Measurements from ENCODE around the gene ZNF785. TPM values are rescaled to one million over a fixed set of nuclear protein-coding genes. Genes with fewer than 3 reads are reported as not detected.

Gene ZNF785
- total and polyA plus RNA-seq, 7 experiments from 2014 or later = 2.6 to 37.1 (median 15.6) TPM

GRCh38 chr16:30604316-30604947, 18.9 kb upstream of the ZNF785 start:
- H3K4me1 Mint-ChIP-seq = peaks cover 5 to 19% (median 16%) of the 10 kb centered on the region in 7 donors
- DNase-seq (no peak), ATAC-seq (no peak)
- H3K27ac Mint-ChIP-seq = no peak overlapping the region
- Histone ChIP-seq H3K27me3 (ENCODE audit: control insufficient read depth in 2 of 2, insufficient read depth in 2 of 2, low read length in 2 of 2) (no peaks in the 10 kb centered on the region), H3K4me1 (ENCODE audit: control insufficient read depth in 2 of 2, insufficient read depth in 2 of 2, low read length in 2 of 2) (peaks cover 8 to 9% of the 10 kb centered on the region in 2 donors), H3K36me3 (ENCODE audit: control insufficient read depth in 2 of 3, insufficient read depth in 3 of 3, low read length in 3 of 3) (peaks cover 0 to 54% (median 7%) of the 10 kb centered on the region in 3 experiments), H3K27ac (ENCODE audit: low read depth, low read length) (no peak overlapping the region), H3K4me3 (ENCODE audit: low read length) (no peak overlapping the region), H3K9me3 (ENCODE audit: control insufficient read depth in 2 of 3, low read length in 3 of 3) (no peaks in the 10 kb centered on the region)
- CTCF ChIA-PET = interaction anchor here (1.2 kb wide), 1 partner anchor 146 kb away, joined by 3 read pairs; no protein-coding TSS in a partner anchor
- H3K27me3 Mint-ChIP-seq = no peaks in the 10 kb centered on the region
- intact Hi-C loops (cut with micrococcal nuclease) = no loop called here
- POLR2A ChIA-PET = interaction anchor here (0.7 to 0.8 kb wide), 2 partner anchors 16 to 43 kb away, joined by 3 to 4 read pairs; no protein-coding TSS in a partner anchor
- H3K4me3 Mint-ChIP-seq = no peak overlapping the region
- H3K36me3 Mint-ChIP-seq = peaks cover 4 to 28% (median 11%) of the 10 kb centered on the region in 5 donors
- no peaks in the 10 kb centered on the region for H3K9me3 Mint-ChIP-seq

- H3K4me3 Mint-ChIP-seq = no peak overlapping the region
- Histone ChIP-seq H3K9me3 (ENCODE audit: control insufficient read depth in 2 of 3, low read length in 3 of 3) (no peaks in the 10 kb centered on the region), H3K27me3 (ENCODE audit: control insufficient read depth in 2 of 2, insufficient read depth in 2 of 2, low read length in 2 of 2) (no peaks in the 10 kb centered on the region), H3K4me1 (ENCODE audit: control insufficient read depth in 2 of 2, insufficient read depth in 2 of 2, low read length in 2 of 2) (peaks cover 4% of the 10 kb centered on the region in 2 donors), H3K4me3 (ENCODE audit: low read length) (no peak overlapping the region), H3K27ac (ENCODE audit: low read depth, low read length) (no peak overlapping the region), H3K36me3 (ENCODE audit: control insufficient read depth in 2 of 3, insufficient read depth in 3 of 3, low read length in 3 of 3) (peaks cover 0 to 54% (median 7%) of the 10 kb centered on the region in 3 experiments)
- CTCF ChIA-PET = interaction anchor here (1.2 kb wide), 1 partner anchor 145 kb away, joined by 3 read pairs; no protein-coding TSS in a partner anchor
- intact Hi-C loops (cut with micrococcal nuclease) = no loop called here
- H3K36me3 Mint-ChIP-seq = peaks cover 4 to 28% (median 11%) of the 10 kb centered on the region in 5 donors
- H3K27me3 Mint-ChIP-seq = no peaks in the 10 kb centered on the region
- ATAC-seq (no peak), DNase-seq (no peak)
- H3K4me1 Mint-ChIP-seq = peaks cover 2 to 15% (median 12%) of the 10 kb centered on the region in 7 donors
- no peaks in the 10 kb centered on the region for H3K9me3 Mint-ChIP-seq
- H3K27ac Mint-ChIP-seq = no peak overlapping the region
- POLR2A ChIA-PET = interaction anchor here (0.8 to 1.4 kb wide), 2 partner anchors 9 to 43 kb away, joined by 3 to 4 read pairs; no protein-coding TSS in a partner anchor
Measured at GRCh38 chr16:30603945-30604315, 18.4 kb upstream of the ZNF785 start.

DNA sequence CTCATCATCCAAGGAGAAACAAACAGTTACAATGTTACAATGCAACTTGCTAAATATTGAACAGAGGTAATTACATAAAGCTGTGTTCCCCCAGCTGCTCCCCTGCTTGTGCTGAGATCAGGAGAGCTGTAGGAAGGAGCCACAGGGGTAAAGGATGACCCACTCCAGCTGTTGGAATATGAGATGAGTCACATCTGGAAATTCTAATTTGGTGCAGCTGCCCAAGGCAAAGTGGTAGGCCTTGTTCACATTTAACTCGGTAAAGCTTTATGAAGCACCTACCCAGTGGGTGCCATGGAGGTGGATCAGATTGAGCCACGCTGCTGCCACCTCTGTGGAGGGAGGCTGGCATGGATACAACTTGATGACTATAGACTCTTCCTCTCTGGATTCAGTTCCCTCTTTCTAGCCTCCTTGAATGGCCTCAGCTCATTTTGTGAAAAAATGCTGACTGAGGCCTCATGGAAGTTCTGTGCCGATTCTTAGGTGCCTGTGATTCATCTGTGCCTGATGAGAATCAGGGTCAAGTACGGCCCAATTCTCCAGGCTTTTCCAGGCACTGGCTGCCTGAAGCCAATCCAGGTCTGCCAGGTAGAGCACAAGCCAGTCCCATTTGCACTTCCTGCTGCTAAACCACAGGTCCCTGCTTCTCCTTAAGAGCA, 17.2 kb upstream of the ZNF785 start:
- no peaks in the 10 kb centered on the region for H3K4me1 ChIP-seq (ENCODE audit: control insufficient read depth in 2 of 2, insufficient read depth in 2 of 2, low read length in 2 of 2)
- no peak overlapping the region for H3K27ac Mint-ChIP-seq
- ChIA-PET POLR2A (interaction anchor here (0.5 to 1.4 kb wide), 5 partner anchors 10 to 87 kb away, joined by 3 to 4 read pairs (median 3); partner anchors contain the start of gene ZNF688), CTCF (interaction anchor here (0.6 to 1.3 kb wide), 2 partner anchors 9 to 32 kb away, joined by 3 to 4 read pairs; no protein-coding TSS in a partner anchor)
- H3K36me3 ChIP-seq (ENCODE audit: control insufficient read depth in 2 of 3, insufficient read depth in 3 of 3, low read length in 3 of 3) = peaks cover 0 to 48% (median 7%) of the 10 kb centered on the region in 3 experiments
- no peaks in the 10 kb centered on the region for H3K27me3 Mint-ChIP-seq
- no peaks in the 10 kb centered on the region for H3K9me3 ChIP-seq (ENCODE audit: control insufficient read depth in 2 of 3, low read length in 3 of 3)
- H3K27ac ChIP-seq (ENCODE audit: low read depth, low read length) = no peak overlapping the region
- H3K27me3 ChIP-seq (ENCODE audit: control insufficient read depth in 2 of 2, insufficient read depth in 2 of 2, low read length in 2 of 2) = no peaks in the 10 kb centered on the region
- no peak overlapping the region for H3K4me3 Mint-ChIP-seq
- no peak for DNase-seq
- H3K36me3 Mint-ChIP-seq = peaks cover 4 to 28% (median 11%) of the 10 kb centered on the region in 5 donors
- peaks cover 0 to 15% (median 11%) of the 10 kb centered on the region in 7 donors for H3K4me1 Mint-ChIP-seq
- peak; percentile 49 for ATAC-seq
- no peak overlapping the region for H3K4me3 ChIP-seq (ENCODE audit: low read length)
- H3K9me3 Mint-ChIP-seq = no peaks in the 10 kb centered on the region
- intact Hi-C loops (cut with micrococcal nuclease) = no loop called here

DNA sequence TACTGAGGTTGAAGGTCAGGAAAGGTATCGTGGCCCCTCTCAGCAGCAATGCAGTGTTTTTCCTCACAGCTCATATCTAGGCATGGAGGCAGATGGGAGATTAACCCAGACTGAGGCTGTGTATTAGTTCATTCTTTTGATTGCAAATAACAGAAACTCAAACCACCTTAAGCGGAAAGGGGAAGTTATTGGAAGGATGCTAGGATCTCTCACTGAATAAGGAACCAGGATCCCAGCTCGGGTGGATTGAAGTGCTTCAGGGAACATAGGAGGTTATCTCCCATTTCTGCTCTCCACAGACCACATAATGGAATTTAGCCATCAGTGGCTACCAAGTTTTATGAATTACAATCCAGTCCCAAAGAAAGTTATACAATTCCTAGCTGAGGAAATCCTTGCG, 16.5 kb upstream of the ZNF785 start:
- H3K27ac Mint-ChIP-seq = peak overlapping the region in 2 of 9 donors; percentile 10 to 55

DNA sequence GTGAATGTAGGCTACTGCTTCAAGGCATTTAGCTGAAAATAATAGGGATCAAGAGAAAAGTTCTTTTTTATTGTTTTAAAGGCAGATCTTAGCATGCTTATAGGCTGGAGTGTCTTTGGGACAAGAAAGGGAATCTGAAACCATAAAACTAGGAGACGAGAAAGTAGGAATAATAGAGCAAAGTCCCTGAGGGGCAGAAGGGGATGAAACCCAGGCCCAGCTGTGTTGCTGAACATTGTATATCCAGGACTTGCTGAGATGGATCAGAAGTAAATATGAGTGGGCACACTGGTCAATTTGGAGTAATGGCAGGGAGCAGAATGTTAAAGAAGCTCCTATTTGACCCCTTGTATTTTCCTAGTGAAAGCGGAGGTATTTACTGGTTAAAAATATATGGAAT, 15.4 kb upstream of the ZNF785 start:
- Mint-ChIP-seq H3K9me3 (no peaks in the 10 kb centered on the region), H3K27me3 (no peaks in the 10 kb centered on the region), H3K4me3 (no peak overlapping the region), H3K27ac (no peak overlapping the region), H3K4me1 (peaks cover 0 to 11% (median 4%) of the 10 kb centered on the region in 7 donors), H3K36me3 (peaks cover 0 to 24% (median 6%) of the 10 kb centered on the region in 5 donors)
- ATAC-seq (no peak), DNase-seq (no peak)
- H3K27ac ChIP-seq (ENCODE audit: low read depth, low read length) = no peak overlapping the region
- H3K27me3 ChIP-seq (ENCODE audit: control insufficient read depth in 2 of 2, insufficient read depth in 2 of 2, low read length in 2 of 2) = no peaks in the 10 kb centered on the region
- intact Hi-C loops (cut with micrococcal nuclease) = no loop called here
- ChIA-PET CTCF (interaction anchor here (1.0 kb wide), 1 partner anchor 171 kb away, joined by 3 read pairs; the partner anchor contains the start of gene DCTPP1), POLR2A (interaction anchor here (0.8 to 2.0 kb wide), 3 partner anchors 10 to 29 kb away, joined by 3 to 7 read pairs (median 3); partner anchors contain the start of gene ZNF688)
- H3K4me1 ChIP-seq (ENCODE audit: control insufficient read depth in 2 of 2, insufficient read depth in 2 of 2, low read length in 2 of 2) = no peaks in the 10 kb centered on the region
- H3K4me3 ChIP-seq (ENCODE audit: low read length) = no peak overlapping the region
- H3K36me3 ChIP-seq (ENCODE audit: control insufficient read depth in 2 of 3, insufficient read depth in 3 of 3, low read length in 3 of 3) = peaks cover 0 to 36% (median 7%) of the 10 kb centered on the region in 3 experiments
- no peaks in the 10 kb centered on the region for H3K9me3 ChIP-seq (ENCODE audit: control insufficient read depth in 2 of 3, low read length in 3 of 3)

More for the DNA sequence above, 16.5 kb upstream of the ZNF785 start:
- H3K27ac ChIP-seq (ENCODE audit: low read depth, low read length) = no peak overlapping the region
- no peaks in the 10 kb centered on the region for H3K4me1 ChIP-seq (ENCODE audit: control insufficient read depth in 2 of 2, insufficient read depth in 2 of 2, low read length in 2 of 2)
- H3K27me3 Mint-ChIP-seq = no peaks in the 10 kb centered on the region
- H3K27me3 ChIP-seq (ENCODE audit: control insufficient read depth in 2 of 2, insufficient read depth in 2 of 2, low read length in 2 of 2) = no peaks in the 10 kb centered on the region
- H3K36me3 Mint-ChIP-seq = peaks cover 4 to 28% (median 11%) of the 10 kb centered on the region in 5 donors
- no peak overlapping the region for H3K4me3 ChIP-seq (ENCODE audit: low read length)
- peaks cover 0 to 42% (median 7%) of the 10 kb centered on the region in 3 experiments for H3K36me3 ChIP-seq (ENCODE audit: control insufficient read depth in 2 of 3, insufficient read depth in 3 of 3, low read length in 3 of 3)
- ATAC-seq (no peak), DNase-seq (no peak)
- ChIA-PET CTCF (interaction anchor here (1.3 kb wide), 1 partner anchor 10 kb away, joined by 4 read pairs; no protein-coding TSS in a partner anchor), POLR2A (interaction anchor here (0.7 to 2.0 kb wide), 3 partner anchors 23 to 77 kb away, joined by 3 to 7 read pairs (median 5); partner anchors contain the start of gene ZNF688)
- no peaks in the 10 kb centered on the region for H3K9me3 Mint-ChIP-seq
- H3K4me1 Mint-ChIP-seq = peaks cover 0 to 11% (median 8%) of the 10 kb centered on the region in 7 donors
- intact Hi-C loops (cut with micrococcal nuclease) = no loop called here
- no peak overlapping the region for H3K4me3 Mint-ChIP-seq
- no peaks in the 10 kb centered on the region for H3K9me3 ChIP-seq (ENCODE audit: control insufficient read depth in 2 of 3, low read length in 3 of 3)

GRCh38 chr16:30600215-30600614, 14.7 kb upstream of the ZNF785 start:
- intact Hi-C loops (cut with micrococcal nuclease) = no loop called here
- Histone ChIP-seq H3K36me3 (ENCODE audit: control insufficient read depth in 2 of 3, insufficient read depth in 3 of 3, low read length in 3 of 3) (peaks cover 0 to 29% (median 7%) of the 10 kb centered on the region in 3 experiments), H3K27ac (ENCODE audit: low read depth, low read length) (no peak overlapping the region), H3K27me3 (ENCODE audit: control insufficient read depth in 2 of 2, insufficient read depth in 2 of 2, low read length in 2 of 2) (no peaks in the 10 kb centered on the region), H3K4me3 (ENCODE audit: low read length) (no peak overlapping the region), H3K4me1 (ENCODE audit: control insufficient read depth in 2 of 2, insufficient read depth in 2 of 2, low read length in 2 of 2) (no peaks in the 10 kb centered on the region), H3K9me3 (ENCODE audit: control insufficient read depth in 2 of 3, low read length in 3 of 3) (no peaks in the 10 kb centered on the region)
- ChIA-PET POLR2A (interaction anchor here (0.8 to 2.0 kb wide), 5 partner anchors 9 to 60 kb away, joined by 3 to 7 read pairs (median 3); partner anchors contain the start of gene ZNF688), CTCF (interaction anchor here (0.6 to 1.2 kb wide), 3 partner anchors 9 to 170 kb away, joined by 3 to 4 read pairs (median 3); partner anchors contain the start of gene DCTPP1)
- ATAC-seq = no peak
- no peak for DNase-seq
- Mint-ChIP-seq H3K9me3 (no peaks in the 10 kb centered on the region), H3K4me1 (peaks cover 0 to 11% (median 4%) of the 10 kb centered on the region in 7 donors), H3K36me3 (peaks cover 0 to 21% (median 6%) of the 10 kb centered on the region in 5 donors), H3K27me3 (no peaks in the 10 kb centered on the region), H3K27ac (no peak overlapping the region), H3K4me3 (no peak overlapping the region)
